Measurements from ENCODE around the gene SLC7A1. TPM values are rescaled to one million over a fixed set of nuclear protein-coding genes. Genes with fewer than 3 reads are reported as not detected.

Gene SLC7A1
- total RNA-seq, 4 donors from 2014 or later: 26.8 to 44.2 (median 37.5) TPM

- no peak overlapping the region for H3K27ac ChIP-seq
- no peaks in the 10 kb centered on the region for H3K4me1 ChIP-seq
- no peak for DNase-seq
- H3K36me3 ChIP-seq: no peaks in the 10 kb centered on the region
- no peaks in the 10 kb centered on the region for H3K9me3 ChIP-seq
- H3K4me3 ChIP-seq: no peak overlapping the region
- TF ChIP-seq POLR2A (IDR thresholded peaks at IDR 0.05) (no peak), CTCF (IDR thresholded peaks at IDR 0.05) (no peak)
- H3K27me3 ChIP-seq: no peaks in the 10 kb centered on the region
Observed at GRCh38 chr13:29459813-29460355, 135.6 kb downstream of the SLC7A1 start.
